GM18511 (cell line): ENCODE results near the gene MAPK8IP3.
"Not testable (repeated sequence)": the region's sequence is repeated elsewhere in the genome, so short reads cannot be mapped to it uniquely, and the experiment has no call there.

Source experiments
- ATAC-seq: cut with Tn5 transposase; IDR thresholded peaks from one replicate; pipeline ENCODE4 v1.9.1; 2021; ENCODE audit warnings: mild to moderate bottlenecking, moderate library complexity; ENCODE audit not compliant: unreplicated experiment

MAPK8IP3 gene

GRCh38 chr16:1784977-1785845, 79.2 kb downstream of the MAPK8IP3 start:
- ATAC-seq, result no peak

GRCh38 chr16:1785846-1786170, 79.8 kb downstream of the MAPK8IP3 start:
- ATAC-seq, result no peak

GRCh38 chr16:1786242-1787055, 80.5 kb downstream of the MAPK8IP3 start:
- ATAC-seq, result no peak

- ATAC-seq, result no peak
Observed at GRCh38 chr16:1787056-1787321, 81.0 kb downstream of the MAPK8IP3 start.

- no peak for ATAC-seq
Observed at GRCh38 chr16:1787322-1788094, 81.5 kb downstream of the MAPK8IP3 start.

- no peak for ATAC-seq
Observed at GRCh38 chr16:1788095-1788707, 82.2 kb downstream of the MAPK8IP3 start.

- ATAC-seq, result no peak
Observed at GRCh38 chr16:1788708-1789100, 82.7 kb downstream of the MAPK8IP3 start.

- no peak for ATAC-seq
Observed at GRCh38 chr16:1789643-1790045, 83.6 kb downstream of the MAPK8IP3 start.

GRCh38 chr16:1790261-1790610, 84.2 kb downstream of the MAPK8IP3 start:
- no peak for ATAC-seq

- ATAC-seq, result no peak
Observed at GRCh38 chr16:1790611-1791255, 84.7 kb downstream of the MAPK8IP3 start.

GRCh38 chr16:1791256-1791942, 85.4 kb downstream of the MAPK8IP3 start:
- no peak for ATAC-seq

- ATAC-seq, result no peak
Observed at GRCh38 chr16:1791943-1792812, 86.2 kb downstream of the MAPK8IP3 start.

- ATAC-seq, result no peak
Observed at GRCh38 chr16:1792836-1793577, 87.0 kb downstream of the MAPK8IP3 start.

GRCh38 chr16:1793578-1794220, 87.7 kb downstream of the MAPK8IP3 start, which contains the start of gene IGFALS:
Gene IGFALS (minus strand): TSS chr16:1793705. CDS start chr16:1793652, 53 bp downstream.
- no peak for ATAC-seq

- ATAC-seq, result no peak
Observed at GRCh38 chr16:1794221-1794871, 88.4 kb downstream of the MAPK8IP3 start.

GRCh38 chr16:1794908-1795666, 89.1 kb downstream of the MAPK8IP3 start:
- ATAC-seq, result no peak

GRCh38 chr16:1799263-1799662, 93.3 kb downstream of the MAPK8IP3 start:
- ATAC-seq, result not testable (repeated sequence)
